Stimulated activated CD8-positive, alpha-beta memory T cell treated with anti-CD3 and anti-CD28 coated beads, Interleukin-7, amount 100 ng/mL, for 1 hour (primary cell): Measurements from ENCODE around the gene ACO2.
A peak's percentile ranks its signal among the peaks of the same experiment; 100 is the strongest.

Experiments used
- DNase-seq, 2 donors: peaks; one replicate each; pipeline ENCODE4 v3.0.0-alpha.2; 2020; ENCODE audit warnings: low read depth in 2 of 2

Gene ACO2

GRCh38 chr22:41488596-41489385 is 19.9 kb downstream of the ACO2 start:
- DNase-seq: no peak

- DNase-seq: no peak
Observed at GRCh38 chr22:41491374-41492100, 22.6 kb downstream of the ACO2 start.

DNA sequence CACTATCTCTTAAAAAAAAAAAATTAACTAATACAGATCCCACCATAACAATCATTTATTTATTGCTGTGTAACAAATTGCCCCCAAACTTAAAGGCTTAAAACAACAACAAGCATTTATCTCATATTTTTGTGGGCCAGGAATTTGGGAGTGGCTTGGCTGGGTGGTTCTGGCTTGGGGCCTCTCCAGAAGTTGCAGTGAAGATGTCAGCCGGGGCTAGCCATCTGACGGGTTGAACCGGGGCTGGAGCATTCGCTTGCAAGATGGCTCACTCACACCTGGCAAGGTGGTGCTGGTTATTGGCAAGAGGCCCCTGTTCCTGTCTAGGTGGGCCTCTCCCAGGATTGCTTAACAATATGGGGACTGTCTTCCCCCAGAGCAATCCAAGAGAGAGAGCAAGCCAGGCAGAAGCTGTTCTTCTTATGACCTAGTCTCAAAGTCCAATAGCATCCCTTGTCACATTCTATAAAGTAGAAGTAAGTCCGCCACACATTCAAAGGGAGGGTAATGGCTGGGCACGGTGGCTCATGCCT is 29.5 kb downstream of the ACO2 start:
- DNase-seq: no peak

DNA sequence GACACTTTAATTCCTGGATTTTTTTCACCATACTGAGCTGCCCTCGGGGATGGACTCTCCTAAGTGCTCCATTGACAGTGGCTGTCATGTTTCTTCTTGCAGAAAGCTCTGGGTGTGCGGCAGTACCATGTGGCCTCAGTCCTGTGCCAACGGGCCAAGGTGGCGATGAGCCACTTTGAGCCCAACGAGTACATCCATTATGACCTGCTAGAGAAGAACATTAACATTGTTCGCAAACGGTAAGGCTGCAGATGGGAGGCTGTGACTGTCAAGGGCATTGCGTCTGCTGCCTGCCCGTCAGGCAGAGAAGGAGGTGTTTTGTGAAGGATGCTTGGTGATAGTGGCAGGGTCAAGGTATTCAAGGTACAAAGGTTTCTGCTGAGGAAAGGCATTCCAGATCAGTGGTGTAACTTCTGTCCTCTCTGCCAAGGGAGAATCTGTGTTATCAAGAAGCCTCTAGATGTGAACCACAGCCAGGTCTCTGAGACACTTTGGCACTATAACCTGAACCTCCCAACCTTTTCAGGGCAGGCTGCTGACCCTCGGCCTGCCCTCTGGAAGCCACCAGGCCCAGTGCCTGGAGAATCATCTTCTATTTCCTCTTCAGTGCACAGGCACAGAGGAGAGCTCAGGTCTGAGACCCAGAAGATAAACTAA is 30.8 kb downstream of the ACO2 start:
- no peak for DNase-seq

GRCh38 chr22:41500303-41500702 is 31.4 kb downstream of the ACO2 start:
- no peak for DNase-seq

- no peak for DNase-seq
Observed at GRCh38 chr22:41501209-41501608, 32.3 kb downstream of the ACO2 start.

- DNase-seq: no peak
Observed at GRCh38 chr22:41504397-41504796, 35.5 kb downstream of the ACO2 start.

DNA sequence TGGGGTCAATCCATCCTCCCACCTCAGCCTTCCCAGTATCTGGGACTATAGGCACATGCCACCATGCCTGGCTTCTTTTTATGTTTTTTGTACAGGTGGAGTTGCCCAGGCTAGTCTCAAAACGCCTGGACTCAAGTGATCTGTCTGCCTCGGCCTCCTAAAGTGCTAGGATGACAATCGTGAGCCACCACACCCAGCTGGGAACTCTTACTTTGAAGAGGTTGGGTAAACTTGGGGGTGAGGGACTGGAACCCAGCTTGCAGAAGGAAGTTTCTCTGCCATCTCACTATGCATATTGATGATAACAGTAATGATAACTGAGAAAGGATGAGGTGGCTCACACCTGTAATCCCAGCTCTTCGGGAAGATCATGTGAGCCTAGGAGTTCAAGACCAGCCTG is 35.9 kb downstream of the ACO2 start:
- no peak for DNase-seq

- DNase-seq: no peak
Observed at GRCh38 chr22:41505511-41506220, 36.7 kb downstream of the ACO2 start.

- no peak for DNase-seq
Observed at GRCh38 chr22:41507330-41508063, 38.6 kb downstream of the ACO2 start.

DNA sequence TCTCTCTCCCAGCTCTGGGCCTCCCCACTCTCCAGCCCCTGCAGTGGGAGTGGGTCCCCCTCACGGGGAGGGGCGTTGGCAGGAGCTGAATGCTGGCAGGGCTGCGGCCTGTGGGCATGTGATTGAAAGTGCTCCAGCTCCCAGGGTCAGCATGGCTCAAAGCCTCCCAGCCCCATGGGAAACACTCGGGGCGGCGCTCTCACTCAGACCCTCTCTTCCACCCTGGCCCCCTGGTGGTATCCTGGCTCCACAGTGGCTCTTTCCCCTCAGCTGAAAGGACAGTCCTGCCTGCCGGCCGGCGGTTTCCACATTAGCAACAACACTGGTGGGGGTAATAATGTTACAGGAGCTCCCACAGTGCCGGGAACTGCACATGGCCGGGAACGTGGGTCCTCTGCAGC is 39.9 kb downstream of the ACO2 start:
- no peak for DNase-seq

DNA sequence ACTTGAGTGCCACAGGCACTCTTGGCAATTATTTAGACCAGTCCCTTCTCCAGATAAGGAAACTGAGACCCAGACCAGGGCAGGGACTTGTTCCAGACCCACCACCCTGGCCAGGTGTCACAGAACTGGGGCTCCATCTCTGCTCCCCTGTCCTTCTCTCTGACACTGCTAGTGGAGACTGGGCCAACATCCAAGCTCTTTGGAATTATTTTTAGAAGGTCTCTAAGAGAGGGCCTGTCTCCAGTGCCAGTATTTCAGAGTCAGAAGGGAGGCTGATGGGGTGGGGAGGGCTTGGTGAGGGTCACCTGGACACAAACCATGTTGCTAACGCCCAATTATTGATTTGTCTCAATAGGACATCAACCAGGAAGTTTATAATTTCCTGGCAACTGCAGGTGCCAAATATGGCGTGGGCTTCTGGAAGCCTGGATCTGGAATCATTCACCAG is 42.6 kb downstream of the ACO2 start:
- DNase-seq: no peak

DNA sequence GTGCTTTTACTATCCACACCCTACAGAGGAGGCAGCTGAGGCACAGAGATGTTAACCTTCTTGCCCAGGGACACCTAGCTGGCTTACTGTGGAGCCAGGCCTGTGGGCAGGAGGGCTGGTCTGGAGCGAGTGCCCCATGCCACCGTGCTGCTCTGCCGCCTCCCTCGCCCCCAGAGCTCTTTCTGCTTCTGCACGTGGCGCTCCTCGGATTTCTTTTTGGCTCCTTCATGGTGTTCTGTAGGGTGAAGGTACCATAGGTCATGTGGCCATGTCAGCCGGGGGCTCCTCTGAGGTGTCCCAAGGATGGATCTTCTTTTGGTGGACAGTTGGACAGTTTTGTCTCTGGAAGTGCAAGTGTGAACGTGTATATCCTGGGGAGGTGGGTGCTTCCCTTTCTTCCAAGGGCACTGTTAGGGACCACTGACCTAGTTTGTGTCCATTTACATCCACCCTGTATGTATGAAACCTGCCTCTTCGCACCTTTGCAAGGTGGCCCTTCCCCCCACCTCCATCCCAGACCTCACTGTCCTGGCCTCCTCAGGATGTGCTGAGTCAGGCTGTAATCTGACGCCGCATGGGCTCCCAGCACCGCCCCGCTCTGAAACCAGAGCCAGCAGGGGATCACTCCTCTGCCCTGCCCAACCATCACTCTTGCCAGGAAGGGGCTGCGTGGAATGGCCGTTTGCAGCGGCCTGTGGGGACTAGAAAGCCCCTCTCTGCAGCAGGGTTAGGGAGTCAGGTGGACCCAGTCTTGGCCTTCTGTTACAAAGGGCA is 43.7 kb downstream of the ACO2 start:
- DNase-seq: no peak

- DNase-seq: no peak
Observed at GRCh38 chr22:41513391-41513790, 44.5 kb downstream of the ACO2 start.

GRCh38 chr22:41516462-41516861 is 47.5 kb downstream of the ACO2 start:
- no peak for DNase-seq

DNA sequence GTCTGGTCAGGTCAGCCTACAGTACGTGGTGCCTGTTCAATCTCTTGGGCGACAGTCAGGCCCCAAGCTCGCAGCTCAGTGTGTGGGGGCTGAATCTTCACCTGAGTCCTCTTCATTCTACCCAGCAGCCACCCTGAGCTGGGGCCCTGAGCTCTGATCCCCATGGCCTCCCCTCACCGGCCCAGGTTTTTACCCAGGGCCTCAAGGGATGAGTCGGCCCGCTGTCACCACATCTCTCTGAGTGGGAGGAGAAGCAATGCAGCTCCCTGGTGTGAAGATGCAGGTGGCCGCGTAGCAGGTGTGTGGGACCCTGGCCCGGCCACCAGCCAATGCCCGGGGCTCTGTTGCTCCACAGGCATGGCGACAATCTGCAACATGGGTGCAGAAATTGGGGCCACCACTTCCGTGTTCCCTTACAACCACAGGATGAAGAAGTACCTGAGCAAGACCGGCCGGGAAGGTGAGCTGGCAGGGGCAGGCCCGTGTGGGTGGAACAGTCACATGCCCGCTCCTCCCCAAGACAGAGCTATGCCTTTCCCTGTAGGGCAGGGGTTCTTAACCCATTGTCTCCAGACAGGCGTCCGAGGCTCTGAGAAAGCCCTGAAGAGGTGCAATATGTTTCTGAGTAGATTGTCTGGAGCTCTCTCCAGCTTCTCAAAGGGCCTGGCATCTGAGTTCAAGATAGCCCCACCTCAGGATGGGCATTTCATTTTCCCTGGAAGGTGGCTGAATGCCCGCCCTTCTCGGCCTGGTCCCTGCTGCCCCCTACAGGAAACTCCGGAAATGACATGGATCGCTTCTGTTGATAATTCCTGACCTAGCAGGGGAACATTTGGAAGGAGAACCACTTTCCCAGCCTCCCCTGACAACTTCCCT is 48.5 kb downstream of the ACO2 start:
- DNase-seq: peak in 1 of 2 donors; percentile 17

DNA sequence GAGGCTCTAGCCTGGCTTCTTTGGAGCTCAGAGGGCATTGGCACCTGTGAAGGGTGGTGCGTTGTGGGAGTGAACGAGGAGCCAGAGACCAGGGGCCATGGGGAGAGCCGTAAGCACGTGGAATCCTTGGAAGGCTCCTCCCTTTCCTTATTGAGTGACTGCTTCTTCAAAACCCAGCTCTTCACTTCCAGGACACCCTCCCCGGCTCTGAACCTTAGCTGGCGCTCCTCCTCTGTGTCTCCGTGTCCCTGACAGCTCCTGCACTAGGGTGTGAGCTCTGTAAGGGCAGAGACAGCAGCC is 49.1 kb downstream of the ACO2 start:
- DNase-seq: no peak

- no peak for DNase-seq
Observed at GRCh38 chr22:41521126-41521525, 52.2 kb downstream of the ACO2 start.

- no peak for DNase-seq
Observed at GRCh38 chr22:41522813-41523212, 53.9 kb downstream of the ACO2 start.
